Mesothelial cell of epicardium (in vitro differentiated cells): Measurements from ENCODE around the gene CFAP206. TPM values are rescaled to one million over a fixed set of nuclear protein-coding genes. Genes with fewer than 3 reads are reported as not detected.

ENCODE experiments used
- DNase-seq, 2 experiments: peaks; one replicate each; pipeline ENCODE4 v3.0.0; 2021; ENCODE audit warnings: low spot score in 2 of 2; ENCODE audit not compliant: unreplicated experiment in 2 of 2
- H3K27ac Mint-ChIP-seq: 2 replicates; pipeline ENCODE4 v1.8.0; 2021; ENCODE audit warnings: mixed read lengths
- H3K27me3 Mint-ChIP-seq: 2 replicates; pipeline ENCODE4 v1.8.0; 2021; ENCODE audit warnings: low read depth, mixed read lengths
- H3K36me3 Mint-ChIP-seq: 2 replicates; pipeline ENCODE4 v1.8.0; 2021; ENCODE audit warnings: mixed read lengths
- H3K4me1 Mint-ChIP-seq: 2 replicates; pipeline ENCODE4 v1.8.0; 2021; ENCODE audit warnings: mixed read lengths
- H3K4me3 Mint-ChIP-seq: 2 replicates; pipeline ENCODE4 v1.8.0; 2021; ENCODE audit warnings: mild to moderate bottlenecking, moderate library complexity, mixed read lengths
- H3K9me3 Mint-ChIP-seq: 2 replicates; pipeline ENCODE4 v1.8.0; 2021; ENCODE audit warnings: mixed read lengths
- total RNA-seq: library from RNA; stranded (reverse); gene quantifications from 3 replicates; pipeline ENCODE4 v1.2.1, GENCODE V29; 2021
- TF ChIP-seq, protein P1 (sequence below): fragments of 200-600 bp; sonication (generic); IDR thresholded peaks from one replicate; pipeline ENCODE4 v1.5.0; 2021; ENCODE audit warnings: antibody characterized with exemption; ENCODE audit not compliant: unreplicated experiment

CFAP206 gene
- total RNA-seq, 1 donor from 2014 or later: 1.5 TPM

DNA sequence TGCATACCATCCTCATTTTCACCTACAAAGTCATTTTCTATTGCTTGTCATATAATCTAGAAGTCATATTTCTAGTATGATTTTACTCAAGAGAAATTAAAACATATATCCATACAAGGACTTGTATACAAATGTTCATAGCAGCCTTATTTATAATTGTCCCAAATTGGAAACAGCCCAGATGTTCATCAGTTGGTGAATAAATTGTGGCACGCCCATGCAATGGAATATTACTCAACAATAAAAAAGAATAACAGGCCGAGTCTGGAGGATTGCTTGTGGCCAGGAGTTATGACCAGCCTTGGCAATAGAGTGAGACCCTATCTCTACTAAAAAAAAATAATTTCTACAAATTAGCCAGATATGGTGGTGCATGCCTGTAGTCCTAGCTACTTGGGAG lies 34.4 kb upstream of the CFAP206 start:
- no peak overlapping the region for H3K4me3 Mint-ChIP-seq

DNA sequence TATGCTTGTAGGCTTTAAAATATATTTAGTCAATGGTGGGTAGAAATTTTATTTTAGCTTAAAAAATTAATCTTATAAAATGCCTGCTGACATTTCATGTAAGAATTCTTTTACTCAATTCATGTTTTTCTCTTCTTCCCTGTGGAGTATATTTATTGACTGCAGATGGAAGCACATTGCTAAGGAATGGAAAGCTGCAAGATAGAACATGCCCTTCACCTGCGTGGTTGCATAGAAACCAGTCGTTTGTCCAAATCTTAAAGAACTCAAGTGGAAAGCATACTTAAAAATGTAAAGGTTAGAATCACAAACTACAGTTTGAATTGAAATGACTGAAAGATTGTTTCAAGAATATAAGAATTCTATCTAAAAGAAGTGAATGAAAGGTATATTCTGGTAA lies 32.5 kb upstream of the CFAP206 start:
- Mint-ChIP-seq H3K27me3 (no peaks in the 10 kb centered on the region), H3K27ac (peak overlapping the region; percentile 21), H3K4me1 (peaks cover 4% of the 10 kb centered on the region), H3K4me3 (no peak overlapping the region), H3K36me3 (peaks cover 8% of the 10 kb centered on the region), H3K9me3 (peaks cover 5% of the 10 kb centered on the region)
- DNase-seq: no peak
- TF ChIP-seq, protein P1, sequence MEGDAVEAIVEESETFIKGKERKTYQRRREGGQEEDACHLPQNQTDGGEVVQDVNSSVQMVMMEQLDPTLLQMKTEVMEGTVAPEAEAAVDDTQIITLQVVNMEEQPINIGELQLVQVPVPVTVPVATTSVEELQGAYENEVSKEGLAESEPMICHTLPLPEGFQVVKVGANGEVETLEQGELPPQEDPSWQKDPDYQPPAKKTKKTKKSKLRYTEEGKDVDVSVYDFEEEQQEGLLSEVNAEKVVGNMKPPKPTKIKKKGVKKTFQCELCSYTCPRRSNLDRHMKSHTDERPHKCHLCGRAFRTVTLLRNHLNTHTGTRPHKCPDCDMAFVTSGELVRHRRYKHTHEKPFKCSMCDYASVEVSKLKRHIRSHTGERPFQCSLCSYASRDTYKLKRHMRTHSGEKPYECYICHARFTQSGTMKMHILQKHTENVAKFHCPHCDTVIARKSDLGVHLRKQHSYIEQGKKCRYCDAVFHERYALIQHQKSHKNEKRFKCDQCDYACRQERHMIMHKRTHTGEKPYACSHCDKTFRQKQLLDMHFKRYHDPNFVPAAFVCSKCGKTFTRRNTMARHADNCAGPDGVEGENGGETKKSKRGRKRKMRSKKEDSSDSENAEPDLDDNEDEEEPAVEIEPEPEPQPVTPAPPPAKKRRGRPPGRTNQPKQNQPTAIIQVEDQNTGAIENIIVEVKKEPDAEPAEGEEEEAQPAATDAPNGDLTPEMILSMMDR: no peak

More for the DNA sequence above, 34.4 kb upstream of the CFAP206 start:
- H3K4me1 Mint-ChIP-seq: peaks cover 4% of the 10 kb centered on the region
- TF ChIP-seq, protein P1: no peak
- H3K27me3 Mint-ChIP-seq: no peaks in the 10 kb centered on the region
- H3K9me3 Mint-ChIP-seq: peaks cover 15% of the 10 kb centered on the region
- H3K36me3 Mint-ChIP-seq: peaks cover 15% of the 10 kb centered on the region
- no peak for DNase-seq
- H3K27ac Mint-ChIP-seq: no peak overlapping the region

DNA sequence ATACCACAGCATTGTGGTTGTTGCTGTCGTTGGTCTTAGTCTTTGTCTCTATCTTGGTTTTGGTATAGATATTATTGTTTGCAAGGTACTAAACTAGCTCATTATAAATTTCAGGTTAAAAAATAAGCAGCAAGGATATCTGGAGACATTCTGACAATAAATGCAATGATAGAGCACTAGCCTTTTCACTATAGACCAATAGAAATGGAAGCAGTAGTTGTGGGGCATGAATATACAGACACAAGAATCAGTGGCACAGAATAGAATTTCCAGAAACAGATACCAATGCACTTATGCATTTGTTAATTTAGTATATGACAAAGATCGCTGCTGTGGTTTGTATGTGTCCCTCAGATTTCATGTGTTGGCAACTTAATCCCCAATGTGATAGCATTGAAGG lies 31.1 kb upstream of the CFAP206 start:
- TF ChIP-seq, protein P1: no peak
- H3K27me3 Mint-ChIP-seq: no peaks in the 10 kb centered on the region
- peaks cover 5% of the 10 kb centered on the region for H3K9me3 Mint-ChIP-seq
- H3K36me3 Mint-ChIP-seq: peaks cover 8% of the 10 kb centered on the region
- peaks cover 4% of the 10 kb centered on the region for H3K4me1 Mint-ChIP-seq
- DNase-seq: no peak
- no peak overlapping the region for H3K4me3 Mint-ChIP-seq
- no peak overlapping the region for H3K27ac Mint-ChIP-seq

DNA sequence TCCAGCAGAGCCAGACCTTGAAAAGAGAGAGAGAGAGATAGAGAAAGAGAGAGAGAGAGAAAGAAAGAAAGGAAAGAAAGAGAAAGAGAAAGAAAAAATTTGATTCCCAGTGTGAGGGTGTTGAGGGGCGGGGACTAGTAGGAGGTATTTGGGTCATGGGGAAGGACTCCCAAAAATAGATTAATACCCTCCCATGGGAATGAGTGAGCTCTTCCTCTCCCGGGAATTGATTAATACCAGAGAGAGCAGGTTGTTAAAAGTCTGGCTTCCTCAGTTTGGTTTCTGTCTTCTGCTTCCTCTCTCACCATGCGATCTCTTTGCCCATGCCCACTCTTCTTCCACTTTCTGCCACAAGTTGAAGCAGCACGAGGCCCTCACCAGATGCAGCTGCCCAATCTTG lies 28.8 kb upstream of the CFAP206 start:
- Mint-ChIP-seq H3K27ac (no peak overlapping the region), H3K36me3 (peaks cover 8% of the 10 kb centered on the region), H3K4me1 (peaks cover 4% of the 10 kb centered on the region), H3K9me3 (peaks cover 5% of the 10 kb centered on the region), H3K27me3 (no peaks in the 10 kb centered on the region), H3K4me3 (no peak overlapping the region)
- TF ChIP-seq, protein P1: no peak
- no peak for DNase-seq

DNA sequence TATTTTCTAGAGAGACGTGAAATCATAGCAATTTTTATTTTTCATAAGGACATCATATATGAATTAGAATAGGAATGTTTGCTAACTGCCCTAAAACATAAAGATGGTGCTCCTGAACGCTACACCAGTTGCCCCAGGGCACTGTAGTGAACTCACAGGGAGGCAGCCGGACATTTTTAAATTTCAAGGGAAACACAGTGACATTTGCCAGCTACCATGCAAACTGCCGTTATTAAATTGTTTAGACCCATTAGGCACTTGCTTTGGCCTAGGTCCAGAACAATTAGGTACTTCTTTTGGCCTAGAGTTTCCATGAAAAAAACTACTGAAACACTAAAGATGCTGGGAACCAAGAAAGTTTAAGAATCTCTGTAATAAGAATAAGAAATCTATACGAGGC lies 24.9 kb upstream of the CFAP206 start:
- H3K27me3 Mint-ChIP-seq: no peaks in the 10 kb centered on the region
- H3K9me3 Mint-ChIP-seq: no peaks in the 10 kb centered on the region
- no peak overlapping the region for H3K27ac Mint-ChIP-seq
- no peaks in the 10 kb centered on the region for H3K4me1 Mint-ChIP-seq
- peaks cover 2% of the 10 kb centered on the region for H3K36me3 Mint-ChIP-seq
- DNase-seq: no peak
- no peak overlapping the region for H3K4me3 Mint-ChIP-seq
- TF ChIP-seq, protein P1: no peak

DNA sequence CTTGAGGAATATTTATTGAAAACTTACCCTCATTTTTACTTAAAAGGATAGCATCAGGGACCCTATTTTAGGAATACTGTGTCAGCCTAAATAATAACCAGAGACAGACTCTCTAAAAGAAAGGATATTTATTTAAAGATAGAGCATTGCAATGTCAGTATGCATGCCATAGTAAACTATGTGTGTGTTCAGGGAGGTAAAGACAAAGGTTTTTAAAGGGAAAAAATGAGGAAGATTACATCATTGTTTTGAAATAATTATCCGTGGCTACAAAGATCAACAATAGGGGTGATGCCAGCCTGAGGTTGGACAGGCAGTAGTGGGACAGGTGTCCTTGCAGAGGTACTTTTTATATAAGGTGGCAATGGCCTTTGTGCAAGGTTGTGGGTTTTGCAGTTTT lies 23.7 kb upstream of the CFAP206 start:
- no peaks in the 10 kb centered on the region for H3K27me3 Mint-ChIP-seq
- H3K27ac Mint-ChIP-seq: peak overlapping the region; percentile 0
- TF ChIP-seq, protein P1: no peak

More for the DNA sequence above, 23.7 kb upstream of the CFAP206 start:
- no peaks in the 10 kb centered on the region for H3K9me3 Mint-ChIP-seq
- H3K36me3 Mint-ChIP-seq: peaks cover 2% of the 10 kb centered on the region
- no peak for DNase-seq
- no peaks in the 10 kb centered on the region for H3K4me1 Mint-ChIP-seq
- no peak overlapping the region for H3K4me3 Mint-ChIP-seq
